Tongue (tissue), 3 donors: ENCODE measurements around the gene TRIM2. TPM values are rescaled to one million over a fixed set of nuclear protein-coding genes. Genes with fewer than 3 reads are reported as not detected.

Experiments used
- DNase-seq: peaks from one replicate; pipeline ENCODE4 v3.0.0-alpha.2; 2015
- small RNA-seq: library from RNA; depleted of rRNA; stranded (forward); fragments of <200 nt; gene quantifications from one replicate; pipeline ENCODE3, GENCODE V24; 2014; ENCODE audit warnings: low replicate concordance
- total RNA-seq: library from RNA; depleted of rRNA; stranded (reverse); fragments of >200 nt; gene quantifications from one replicate; pipeline ENCODE4 v1.2.3, GENCODE V29; 2014

Gene TRIM2
- total RNA-seq, 1 donor from 2014 or later: 56.7 TPM

DNA sequence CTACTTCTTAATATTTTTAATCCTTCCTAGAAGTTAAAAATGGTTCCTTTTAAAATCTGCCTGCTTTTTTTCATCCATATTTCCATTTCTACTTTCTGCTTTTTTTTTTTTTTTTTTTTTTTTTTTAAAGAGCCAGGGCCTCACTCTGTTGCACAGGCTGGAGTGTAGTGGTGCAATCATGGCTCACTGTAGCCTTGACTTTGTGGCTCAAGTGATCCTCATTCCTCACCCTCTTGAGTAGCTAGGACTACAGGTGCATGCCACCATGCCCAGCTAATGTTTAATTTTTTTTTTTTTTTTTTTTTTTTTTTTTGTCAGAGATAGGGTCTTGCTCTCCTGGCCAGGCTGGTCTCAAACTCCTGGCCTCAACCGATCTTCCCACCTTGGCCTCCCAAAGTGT is 179.9 kb downstream of the TRIM2 start:
- DNase-seq: no peak

DNA sequence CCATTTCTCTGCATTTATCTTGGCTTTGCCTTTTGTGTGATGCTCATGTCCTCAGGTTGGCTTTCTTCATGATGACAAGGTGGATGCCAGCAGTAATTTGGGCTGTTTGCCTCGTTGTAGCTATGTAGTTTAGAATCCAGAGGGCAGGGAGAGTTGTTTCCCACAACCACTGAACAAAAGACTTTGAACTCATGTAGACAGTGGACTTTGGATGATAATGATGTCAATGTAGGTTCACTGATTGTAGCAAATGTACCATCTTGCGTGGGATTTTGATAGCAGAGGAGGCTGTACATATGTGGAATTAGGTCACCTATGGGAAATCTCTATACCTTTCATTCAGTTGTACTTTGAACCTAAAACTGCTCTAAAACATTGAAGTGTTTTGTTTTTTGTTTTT is 181.5 kb downstream of the TRIM2 start:
- no peak for DNase-seq

DNA sequence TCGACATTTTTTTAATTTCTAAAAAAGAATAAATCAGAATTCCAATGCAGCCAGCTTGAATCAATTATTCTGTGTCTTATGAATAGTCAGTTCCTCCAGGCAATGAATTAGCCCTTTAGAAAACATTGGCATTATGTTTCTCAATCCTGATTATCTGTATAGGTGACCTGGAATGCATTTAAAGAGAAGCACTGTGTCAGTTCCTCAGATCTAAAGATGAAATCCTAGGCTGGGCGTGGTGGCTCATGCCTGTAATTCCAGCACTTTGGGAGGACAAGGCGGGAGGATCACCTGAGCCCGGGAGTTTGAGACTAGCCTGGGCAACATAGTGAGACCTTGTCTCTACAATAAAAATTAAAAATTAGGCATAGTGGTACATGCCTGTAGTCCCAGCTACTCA is 183.7 kb downstream of the TRIM2 start:
- no peak for DNase-seq

Small RNA genes within 50 kb of the gene (small RNA-seq; reads per million reads assigned to genes)
- gene RF00019 (not detected), gene RN7SL419P (not detected), gene RNU6-1196P (not detected)

Other genes starting within 250 kb of the TRIM2 start
- 7.2 TPM for gene MND1, start 140.2 kb downstream of the TRIM2 start, total RNA-seq